ENCODE measurements around the gene FAM131C.
"Not testable (repeated sequence)": the region's sequence is repeated elsewhere in the genome, so short reads cannot be mapped to it uniquely, and the experiment has no call there.

The FAM131C gene

GRCh38 chr1:16057314-16057915 lies 16.0 kb downstream of the FAM131C start:
- H3K27ac ChIP-seq (ENCODE audit: low read depth, low read length); H3K4me3 ChIP-seq (ENCODE audit: low read depth, low read length); H3K27me3 ChIP-seq (ENCODE audit: insufficient read depth, low read length); H2AFZ ChIP-seq (ENCODE audit: low read length, unreplicated experiment); H3K4me1 ChIP-seq (ENCODE audit: control insufficient read depth, insufficient read depth, low read length, unreplicated experiment); H3K79me2 ChIP-seq (ENCODE audit: control insufficient read depth, insufficient read depth, low read length, unreplicated experiment); H3K36me3 ChIP-seq (ENCODE audit: insufficient read depth, low read length): not testable (repeated sequence)

DNA sequence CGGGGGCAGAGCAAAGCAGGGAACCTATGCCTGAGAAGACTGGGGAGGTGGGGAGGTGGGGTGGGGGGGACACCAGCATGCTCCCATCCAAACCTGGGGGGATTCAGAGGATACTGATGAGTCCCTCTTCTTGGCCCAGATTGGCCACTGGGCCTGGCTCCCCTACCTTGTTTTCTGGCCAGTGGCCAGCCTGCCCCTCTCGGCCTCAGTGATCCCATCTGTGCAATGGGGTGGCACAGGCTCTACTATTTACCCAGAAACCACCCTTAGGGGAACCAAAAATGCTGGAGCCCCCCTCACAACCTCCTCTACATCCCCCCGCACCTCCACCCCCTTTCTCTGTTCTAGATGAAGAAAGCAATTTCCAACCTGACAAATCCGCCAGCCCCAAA lies 16.9 kb downstream of the FAM131C start:
- not testable (repeated sequence) for H3K27me3 ChIP-seq (ENCODE audit: insufficient read depth, low read length); H3K27ac ChIP-seq (ENCODE audit: low read depth, low read length); H2AFZ ChIP-seq (ENCODE audit: low read length, unreplicated experiment); H3K36me3 ChIP-seq (ENCODE audit: insufficient read depth, low read length); H3K4me1 ChIP-seq (ENCODE audit: control insufficient read depth, insufficient read depth, low read length, unreplicated experiment); H3K79me2 ChIP-seq (ENCODE audit: control insufficient read depth, insufficient read depth, low read length, unreplicated experiment); H3K4me3 ChIP-seq (ENCODE audit: low read depth, low read length)

- H3K27ac ChIP-seq (ENCODE audit: low read depth, low read length): no peak overlapping the region
These were observed 17.6 kb downstream of the FAM131C start for GRCh38 chr1:16055613-16056520.

DNA sequence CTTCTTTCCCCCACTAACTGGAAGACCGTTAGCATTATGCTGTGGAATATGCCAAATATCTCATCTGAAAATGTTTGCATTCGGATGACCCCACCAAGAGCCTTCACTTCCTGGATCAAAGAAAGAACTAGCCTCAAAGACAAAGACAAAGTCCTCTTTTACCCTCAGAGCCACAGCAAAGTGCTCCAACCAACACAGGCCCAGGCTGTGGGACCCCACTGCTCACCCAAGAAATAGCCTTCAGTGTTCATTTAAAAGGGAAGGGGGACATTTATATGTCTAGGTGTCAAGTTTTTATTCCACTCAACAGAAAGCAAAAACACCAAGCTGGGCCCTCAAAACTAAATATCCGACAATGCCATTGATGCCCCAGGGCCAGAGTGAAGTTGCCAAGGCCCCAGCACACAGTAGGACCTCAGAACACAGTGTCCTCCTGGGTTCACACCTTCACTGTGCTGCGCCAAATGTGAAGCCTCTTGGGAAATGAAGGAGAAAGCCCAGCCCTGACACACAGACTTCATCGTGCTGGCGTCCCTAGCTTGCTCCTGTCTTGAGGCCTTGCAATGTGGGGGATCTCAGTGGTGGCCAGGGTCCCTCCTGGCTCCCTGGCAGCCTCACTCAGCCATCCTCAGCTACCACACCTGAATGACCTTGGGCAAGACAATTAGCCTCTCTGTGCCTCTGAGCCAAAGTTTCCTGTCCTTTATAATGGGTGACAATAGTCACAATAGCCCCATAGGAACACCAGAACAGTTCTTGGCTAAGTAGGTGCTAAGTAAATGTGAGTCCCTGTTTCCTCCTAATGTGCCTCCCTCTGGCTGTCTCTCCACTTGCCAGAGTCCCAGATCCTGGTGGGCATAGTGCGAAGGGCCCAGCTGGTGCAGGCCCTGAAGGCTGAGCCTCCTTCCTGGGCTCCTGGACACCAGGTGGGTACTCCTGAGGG lies 18.6 kb downstream of the FAM131C start:
- Histone ChIP-seq H3K4me1 (ENCODE audit: control insufficient read depth, insufficient read depth, low read length, unreplicated experiment) (no peaks in the 10 kb centered on the region), H3K36me3 (ENCODE audit: insufficient read depth, low read length) (no peaks in the 10 kb centered on the region), H3K27me3 (ENCODE audit: insufficient read depth, low read length) (no peaks in the 10 kb centered on the region), H3K79me2 (ENCODE audit: control insufficient read depth, insufficient read depth, low read length, unreplicated experiment) (no peaks in the 10 kb centered on the region), H2AFZ (ENCODE audit: low read length, unreplicated experiment) (no peak overlapping the region), H3K27ac (ENCODE audit: low read depth, low read length) (no peak overlapping the region), H3K4me3 (ENCODE audit: low read depth, low read length) (no peak overlapping the region)

More at GRCh38 chr1:16055613-16056520, 17.6 kb downstream of the FAM131C start:
- Histone ChIP-seq H3K4me1 (ENCODE audit: control insufficient read depth, insufficient read depth, low read length, unreplicated experiment) (no peaks in the 10 kb centered on the region), H3K36me3 (ENCODE audit: insufficient read depth, low read length) (no peaks in the 10 kb centered on the region), H3K79me2 (ENCODE audit: control insufficient read depth, insufficient read depth, low read length, unreplicated experiment) (no peaks in the 10 kb centered on the region), H3K4me3 (ENCODE audit: low read depth, low read length) (no peak overlapping the region), H3K27me3 (ENCODE audit: insufficient read depth, low read length) (no peaks in the 10 kb centered on the region), H2AFZ (ENCODE audit: low read length, unreplicated experiment) (no peak overlapping the region)

DNA sequence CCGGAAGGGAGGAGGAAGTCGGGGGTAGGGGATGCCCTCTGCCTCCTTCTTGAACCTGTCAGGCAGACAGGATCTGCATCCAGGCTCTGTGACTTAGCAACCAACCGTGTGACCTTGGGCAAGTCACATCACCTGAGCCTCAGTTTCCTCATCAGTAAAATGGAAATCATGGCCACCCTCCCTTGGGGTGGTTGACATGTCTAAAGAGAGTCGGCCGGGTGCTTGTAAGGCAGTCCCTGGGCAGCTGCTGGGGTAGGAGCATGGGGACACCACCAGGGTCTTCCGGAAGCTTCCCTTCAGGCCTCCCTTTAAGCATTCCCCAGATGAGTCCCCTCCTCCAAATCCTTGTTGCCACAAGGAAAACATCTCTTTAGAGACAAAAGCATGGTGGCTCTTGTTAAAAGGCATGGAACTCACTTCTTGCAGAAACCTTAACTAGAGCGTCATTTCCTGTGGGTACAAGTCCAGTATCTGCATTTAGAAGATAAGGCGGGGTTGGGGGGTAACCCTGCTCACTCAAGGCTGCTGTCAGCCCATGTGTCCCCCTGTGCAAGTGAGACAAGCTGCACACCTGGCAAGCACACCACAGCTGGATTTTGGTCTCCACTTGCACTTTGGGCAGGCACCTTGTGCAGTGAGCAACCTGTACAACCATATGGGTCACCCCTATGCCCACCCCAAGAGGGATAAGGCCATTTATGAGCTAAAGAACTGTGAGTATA lies 19.5 kb downstream of the FAM131C start:
- no peak overlapping the region for H2AFZ ChIP-seq (ENCODE audit: low read length, unreplicated experiment)
- peaks cover 3% of the 10 kb centered on the region for H3K4me1 ChIP-seq (ENCODE audit: control insufficient read depth, insufficient read depth, low read length, unreplicated experiment)
- H3K27me3 ChIP-seq (ENCODE audit: insufficient read depth, low read length): no peaks in the 10 kb centered on the region
- H3K27ac ChIP-seq (ENCODE audit: low read depth, low read length): no peak overlapping the region
- no peak overlapping the region for H3K4me3 ChIP-seq (ENCODE audit: low read depth, low read length)
- H3K79me2 ChIP-seq (ENCODE audit: control insufficient read depth, insufficient read depth, low read length, unreplicated experiment): no peaks in the 10 kb centered on the region
- no peaks in the 10 kb centered on the region for H3K36me3 ChIP-seq (ENCODE audit: insufficient read depth, low read length)

DNA sequence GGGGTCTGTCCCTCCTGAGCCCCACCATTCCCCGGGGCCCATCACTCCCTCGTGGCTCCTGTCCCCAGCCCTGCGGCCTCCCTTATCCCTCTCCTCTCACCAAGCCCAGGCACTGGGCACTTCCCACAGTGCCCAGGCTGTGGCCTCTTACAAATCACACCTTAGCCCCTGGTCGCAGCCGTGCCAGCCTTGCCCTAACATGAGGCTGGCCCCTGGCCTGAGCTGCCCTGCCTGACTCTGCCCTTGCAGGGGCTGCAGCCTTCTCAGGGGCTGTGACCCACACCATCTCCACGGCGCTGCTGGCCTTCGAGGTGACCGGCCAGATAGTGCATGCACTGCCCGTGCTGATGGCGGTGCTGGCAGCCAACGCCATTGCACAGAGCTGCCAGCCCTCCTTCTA lies 21.5 kb downstream of the FAM131C start:
- not testable (repeated sequence) for H3K27me3 ChIP-seq (ENCODE audit: insufficient read depth, low read length); H2AFZ ChIP-seq (ENCODE audit: low read length, unreplicated experiment); H3K36me3 ChIP-seq (ENCODE audit: insufficient read depth, low read length); H3K79me2 ChIP-seq (ENCODE audit: control insufficient read depth, insufficient read depth, low read length, unreplicated experiment); H3K27ac ChIP-seq (ENCODE audit: low read depth, low read length); H3K4me3 ChIP-seq (ENCODE audit: low read depth, low read length); H3K4me1 ChIP-seq (ENCODE audit: control insufficient read depth, insufficient read depth, low read length, unreplicated experiment)

- Histone ChIP-seq H3K79me2 (ENCODE audit: control insufficient read depth, insufficient read depth, low read length, unreplicated experiment) (no peaks in the 10 kb centered on the region), H3K4me3 (ENCODE audit: low read depth, low read length) (no peak overlapping the region), H3K4me1 (ENCODE audit: control insufficient read depth, insufficient read depth, low read length, unreplicated experiment) (peaks cover 4% of the 10 kb centered on the region), H3K27ac (ENCODE audit: low read depth, low read length) (no peak overlapping the region), H2AFZ (ENCODE audit: low read length, unreplicated experiment) (no peak overlapping the region), H3K27me3 (ENCODE audit: insufficient read depth, low read length) (no peaks in the 10 kb centered on the region), H3K36me3 (ENCODE audit: insufficient read depth, low read length) (no peaks in the 10 kb centered on the region)
These were observed 22.4 kb downstream of the FAM131C start for GRCh38 chr1:16051039-16051438.

DNA sequence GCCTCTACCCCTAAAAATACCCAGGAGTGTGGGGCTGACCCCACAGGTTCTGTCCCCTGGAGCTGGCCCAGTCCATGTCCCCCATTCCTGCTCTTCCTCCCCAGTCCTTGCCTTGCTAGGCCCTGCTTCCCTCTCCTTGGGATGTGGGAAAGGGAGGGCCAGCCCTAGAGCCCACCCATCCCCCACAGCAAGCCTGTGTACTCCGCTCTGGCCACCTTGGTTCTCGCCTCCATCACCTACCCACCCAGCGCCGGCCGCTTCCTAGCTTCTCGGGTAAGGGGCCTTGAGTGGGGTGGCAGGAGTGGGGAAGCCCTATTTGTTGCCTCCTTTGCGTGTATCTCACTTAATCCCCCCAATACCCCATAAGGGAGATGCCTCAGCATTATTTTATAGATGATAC lies 23.1 kb downstream of the FAM131C start:
- peaks cover 4% of the 10 kb centered on the region for H3K4me1 ChIP-seq (ENCODE audit: control insufficient read depth, insufficient read depth, low read length, unreplicated experiment)
- H3K4me3 ChIP-seq (ENCODE audit: low read depth, low read length): no peak overlapping the region
- H3K79me2 ChIP-seq (ENCODE audit: control insufficient read depth, insufficient read depth, low read length, unreplicated experiment): no peaks in the 10 kb centered on the region
- H2AFZ ChIP-seq (ENCODE audit: low read length, unreplicated experiment): no peak overlapping the region
- no peaks in the 10 kb centered on the region for H3K36me3 ChIP-seq (ENCODE audit: insufficient read depth, low read length)
- no peaks in the 10 kb centered on the region for H3K27me3 ChIP-seq (ENCODE audit: insufficient read depth, low read length)
- no peak overlapping the region for H3K27ac ChIP-seq (ENCODE audit: low read depth, low read length)

GRCh38 chr1:16048573-16049189 lies 24.8 kb downstream of the FAM131C start:
- H3K36me3 ChIP-seq (ENCODE audit: insufficient read depth, low read length): no peaks in the 10 kb centered on the region
- H3K79me2 ChIP-seq (ENCODE audit: control insufficient read depth, insufficient read depth, low read length, unreplicated experiment): no peaks in the 10 kb centered on the region
- peak overlapping the region; percentile 74 for H3K4me3 ChIP-seq (ENCODE audit: low read depth, low read length)
- H3K4me1 ChIP-seq (ENCODE audit: control insufficient read depth, insufficient read depth, low read length, unreplicated experiment): peaks cover 4% of the 10 kb centered on the region
- no peaks in the 10 kb centered on the region for H3K27me3 ChIP-seq (ENCODE audit: insufficient read depth, low read length)
- no peak overlapping the region for H3K27ac ChIP-seq (ENCODE audit: low read depth, low read length)
- H2AFZ ChIP-seq (ENCODE audit: low read length, unreplicated experiment): peak overlapping the region; percentile 75

Data from ACC112 (cell line).